ENCODE data around the gene ERC2. TPM values are rescaled to one million over a fixed set of nuclear protein-coding genes. Genes with fewer than 3 reads are reported as not detected.

ERC2 gene
- total and polyA plus RNA-seq, 2 of the 8 experiments (the other 6 are each of a cell fraction or from before 2014, with no cell fraction given): 16.4 to 22.8 TPM

GRCh38 chr3:55855311-55855710 lies 613.0 kb downstream of the ERC2 start (continued):
- TF ChIP-seq CHD7 (IDR thresholded peaks at IDR 0.05; ENCODE audit: insufficient replicate concordance, low read length) (no peak), TCF12 (IDR thresholded peaks at IDR 0.05; ENCODE audit: low read depth, low read length) (no peak), E2F6 (IDR thresholded peaks at IDR 0.05) (no peak), TEAD4 (IDR thresholded peaks at IDR 0.05; ENCODE audit: low read depth, low read length) (no peak), YY1 (IDR thresholded peaks at IDR 0.05; ENCODE audit: low read depth, low read length) (no peak), RFX5 (IDR thresholded peaks at IDR 0.05; ENCODE audit: borderline replicate concordance, low read depth, low read length) (no peak), ATF3 (IDR thresholded peaks at IDR 0.05; ENCODE audit: insufficient read depth, low read depth, low read length) (no peak)

Data from H1 (cell line).